HL-60 (cell line): Measurements from ENCODE around the gene CFAP299.

Source experiments
- GABPA ChIP-seq: IDR thresholded peaks from 2 replicates; pipeline ENCODE4 v1.6.1; 2012; ENCODE audit warnings: low read depth
- POLR2AphosphoS5 ChIP-seq: IDR thresholded peaks from 2 replicates; pipeline ENCODE4 v1.6.1; 2012; ENCODE audit warnings: low read depth
- TF ChIP-seq, protein P1 (sequence below): IDR thresholded peaks from one replicate; pipeline ENCODE4 v1.5.1; 2011; ENCODE audit warnings: low read length, control low read depth, inconsistent platforms; ENCODE audit not compliant: insufficient read depth
- TF ChIP-seq, protein P2 (sequence below): IDR thresholded peaks from 2 replicates; pipeline ENCODE4 v1.6.1; 2012; ENCODE audit warnings: low read depth; ENCODE audit not compliant: insufficient replicate concordance

DNA sequence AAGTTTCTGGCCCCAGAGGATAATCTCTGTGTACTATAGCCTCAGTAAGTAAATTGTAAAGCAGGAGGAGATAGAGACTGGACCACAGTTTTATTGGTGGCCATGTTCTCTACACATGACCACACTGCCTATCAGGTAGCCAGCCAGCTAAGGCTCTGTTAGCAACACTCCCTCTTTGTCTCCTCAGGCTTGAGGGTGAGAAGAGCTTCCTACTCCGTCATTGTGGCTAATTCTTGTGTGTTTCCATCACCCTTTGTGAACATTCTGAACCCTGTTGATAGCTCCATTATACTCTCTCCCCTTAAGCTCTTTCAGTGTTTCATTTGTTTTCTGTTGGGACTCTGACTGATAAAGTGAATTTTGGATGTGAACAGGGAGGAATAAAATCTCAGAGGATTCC lies 233.4 kb downstream of the CFAP299 start:
- TF ChIP-seq, protein P1, sequence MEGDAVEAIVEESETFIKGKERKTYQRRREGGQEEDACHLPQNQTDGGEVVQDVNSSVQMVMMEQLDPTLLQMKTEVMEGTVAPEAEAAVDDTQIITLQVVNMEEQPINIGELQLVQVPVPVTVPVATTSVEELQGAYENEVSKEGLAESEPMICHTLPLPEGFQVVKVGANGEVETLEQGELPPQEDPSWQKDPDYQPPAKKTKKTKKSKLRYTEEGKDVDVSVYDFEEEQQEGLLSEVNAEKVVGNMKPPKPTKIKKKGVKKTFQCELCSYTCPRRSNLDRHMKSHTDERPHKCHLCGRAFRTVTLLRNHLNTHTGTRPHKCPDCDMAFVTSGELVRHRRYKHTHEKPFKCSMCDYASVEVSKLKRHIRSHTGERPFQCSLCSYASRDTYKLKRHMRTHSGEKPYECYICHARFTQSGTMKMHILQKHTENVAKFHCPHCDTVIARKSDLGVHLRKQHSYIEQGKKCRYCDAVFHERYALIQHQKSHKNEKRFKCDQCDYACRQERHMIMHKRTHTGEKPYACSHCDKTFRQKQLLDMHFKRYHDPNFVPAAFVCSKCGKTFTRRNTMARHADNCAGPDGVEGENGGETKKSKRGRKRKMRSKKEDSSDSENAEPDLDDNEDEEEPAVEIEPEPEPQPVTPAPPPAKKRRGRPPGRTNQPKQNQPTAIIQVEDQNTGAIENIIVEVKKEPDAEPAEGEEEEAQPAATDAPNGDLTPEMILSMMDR, result no peak
- TF ChIP-seq, protein P2, sequence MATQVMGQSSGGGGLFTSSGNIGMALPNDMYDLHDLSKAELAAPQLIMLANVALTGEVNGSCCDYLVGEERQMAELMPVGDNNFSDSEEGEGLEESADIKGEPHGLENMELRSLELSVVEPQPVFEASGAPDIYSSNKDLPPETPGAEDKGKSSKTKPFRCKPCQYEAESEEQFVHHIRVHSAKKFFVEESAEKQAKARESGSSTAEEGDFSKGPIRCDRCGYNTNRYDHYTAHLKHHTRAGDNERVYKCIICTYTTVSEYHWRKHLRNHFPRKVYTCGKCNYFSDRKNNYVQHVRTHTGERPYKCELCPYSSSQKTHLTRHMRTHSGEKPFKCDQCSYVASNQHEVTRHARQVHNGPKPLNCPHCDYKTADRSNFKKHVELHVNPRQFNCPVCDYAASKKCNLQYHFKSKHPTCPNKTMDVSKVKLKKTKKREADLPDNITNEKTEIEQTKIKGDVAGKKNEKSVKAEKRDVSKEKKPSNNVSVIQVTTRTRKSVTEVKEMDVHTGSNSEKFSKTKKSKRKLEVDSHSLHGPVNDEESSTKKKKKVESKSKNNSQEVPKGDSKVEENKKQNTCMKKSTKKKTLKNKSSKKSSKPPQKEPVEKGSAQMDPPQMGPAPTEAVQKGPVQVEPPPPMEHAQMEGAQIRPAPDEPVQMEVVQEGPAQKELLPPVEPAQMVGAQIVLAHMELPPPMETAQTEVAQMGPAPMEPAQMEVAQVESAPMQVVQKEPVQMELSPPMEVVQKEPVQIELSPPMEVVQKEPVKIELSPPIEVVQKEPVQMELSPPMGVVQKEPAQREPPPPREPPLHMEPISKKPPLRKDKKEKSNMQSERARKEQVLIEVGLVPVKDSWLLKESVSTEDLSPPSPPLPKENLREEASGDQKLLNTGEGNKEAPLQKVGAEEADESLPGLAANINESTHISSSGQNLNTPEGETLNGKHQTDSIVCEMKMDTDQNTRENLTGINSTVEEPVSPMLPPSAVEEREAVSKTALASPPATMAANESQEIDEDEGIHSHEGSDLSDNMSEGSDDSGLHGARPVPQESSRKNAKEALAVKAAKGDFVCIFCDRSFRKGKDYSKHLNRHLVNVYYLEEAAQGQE, result no peak
- no peak for TF ChIP-seq POLR2AphosphoS5
- TF ChIP-seq GABPA, result no peak
